ENCODE results near the gene RBBP8NL. TPM values are rescaled to one million over a fixed set of nuclear protein-coding genes. Genes with fewer than 3 reads are reported as not detected.

Gene RBBP8NL
- total RNA-seq, 1 experiment from 2014 or later, result 14.0 TPM

DNA sequence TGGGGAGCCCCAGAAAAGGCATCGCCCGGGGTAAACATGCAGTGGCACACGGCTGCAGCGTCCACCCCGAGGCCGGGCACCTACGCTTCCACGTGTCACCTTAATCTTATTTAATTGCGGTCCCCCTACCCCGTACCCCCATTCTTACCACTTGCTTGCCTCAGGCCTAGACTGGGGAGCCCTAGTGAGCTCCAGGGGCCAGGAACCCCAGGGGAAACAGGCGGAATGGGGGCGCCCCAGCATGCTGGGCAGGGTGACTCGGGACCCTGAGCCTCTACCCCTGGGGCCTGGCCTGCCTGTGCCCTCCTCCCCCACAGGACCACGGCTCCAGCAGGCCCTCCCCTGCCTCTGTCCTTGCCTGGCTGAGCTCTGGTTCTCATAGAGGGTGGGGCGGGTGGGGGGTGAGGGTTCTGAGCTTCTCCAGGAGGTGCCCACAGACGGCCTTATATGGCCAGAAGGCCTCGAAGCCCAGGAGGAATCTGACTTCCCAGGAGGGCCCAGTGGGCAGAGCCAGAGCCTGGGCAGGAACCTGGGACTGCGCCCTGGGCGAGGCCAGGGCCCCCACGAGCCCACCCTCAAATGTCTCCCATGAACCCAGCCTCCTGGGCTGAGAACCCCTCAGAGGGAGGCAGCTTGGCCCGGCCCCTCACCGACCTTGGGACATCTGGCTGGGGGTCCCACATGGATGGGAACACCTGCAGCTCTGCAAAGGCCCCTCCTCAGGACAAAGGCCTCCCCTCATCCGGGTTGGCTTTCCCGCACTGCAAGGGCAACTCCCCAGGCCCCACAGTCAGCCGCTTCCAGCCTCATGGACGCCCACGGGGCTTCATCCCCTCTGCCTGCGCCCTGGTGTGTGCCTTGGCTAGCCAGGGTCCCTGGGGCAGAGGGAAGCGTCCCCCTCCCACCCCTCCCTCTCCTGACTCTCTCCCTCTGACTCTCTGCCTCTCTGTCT lies 55.0 kb downstream of the RBBP8NL start:
- H3K79me2 ChIP-seq (ENCODE audit: low read depth), result peaks cover 3% of the 10 kb centered on the region; the same call in 1 of the 2 replicates
- ChIA-PET POLR2A (ENCODE audit: unreplicated experiment) (interaction anchor here (0.6 kb wide), 1 partner anchor 14 kb away, joined by 10 read pairs; no protein-coding TSS in a partner anchor), CTCF (interaction anchor here (0.7 kb wide), 1 partner anchor 70 kb away, joined by 5 read pairs; no protein-coding TSS in a partner anchor)
- H3K4me1 ChIP-seq (replicated peaks; ENCODE audit: insufficient read depth), result peaks cover 43% of the 10 kb centered on the region
- H3K9me3 ChIP-seq (ENCODE audit: insufficient read depth, low read depth), result no peaks in the 10 kb centered on the region
- no peaks in the 10 kb centered on the region for H3K27me3 ChIP-seq (ENCODE audit: insufficient read depth, low read depth)
- BruUV-seq (replicated peaks), result no TSS peak
- no peaks in the 10 kb centered on the region for H4K20me1 ChIP-seq (ENCODE audit: insufficient read depth)
- no peak overlapping the region for H2AFZ ChIP-seq
- DNase-seq, result no peak
- intact Hi-C loops (cut with micrococcal nuclease; ENCODE audit: unreplicated experiment), result no loop called here
- no peak overlapping the region for H3K27ac ChIP-seq
- no peaks in the 10 kb centered on the region for H3K9me2 ChIP-seq (ENCODE audit: insufficient read depth)
- no peaks in the 10 kb centered on the region for H3K36me3 ChIP-seq (ENCODE audit: low read depth)
- TF ChIP-seq EZH2 (IDR thresholded peaks at IDR 0.05; ENCODE audit: low read depth), result no peak
- TF ChIP-seq, protein P1, sequence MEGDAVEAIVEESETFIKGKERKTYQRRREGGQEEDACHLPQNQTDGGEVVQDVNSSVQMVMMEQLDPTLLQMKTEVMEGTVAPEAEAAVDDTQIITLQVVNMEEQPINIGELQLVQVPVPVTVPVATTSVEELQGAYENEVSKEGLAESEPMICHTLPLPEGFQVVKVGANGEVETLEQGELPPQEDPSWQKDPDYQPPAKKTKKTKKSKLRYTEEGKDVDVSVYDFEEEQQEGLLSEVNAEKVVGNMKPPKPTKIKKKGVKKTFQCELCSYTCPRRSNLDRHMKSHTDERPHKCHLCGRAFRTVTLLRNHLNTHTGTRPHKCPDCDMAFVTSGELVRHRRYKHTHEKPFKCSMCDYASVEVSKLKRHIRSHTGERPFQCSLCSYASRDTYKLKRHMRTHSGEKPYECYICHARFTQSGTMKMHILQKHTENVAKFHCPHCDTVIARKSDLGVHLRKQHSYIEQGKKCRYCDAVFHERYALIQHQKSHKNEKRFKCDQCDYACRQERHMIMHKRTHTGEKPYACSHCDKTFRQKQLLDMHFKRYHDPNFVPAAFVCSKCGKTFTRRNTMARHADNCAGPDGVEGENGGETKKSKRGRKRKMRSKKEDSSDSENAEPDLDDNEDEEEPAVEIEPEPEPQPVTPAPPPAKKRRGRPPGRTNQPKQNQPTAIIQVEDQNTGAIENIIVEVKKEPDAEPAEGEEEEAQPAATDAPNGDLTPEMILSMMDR (conservative IDR thresholded peaks at IDR 0.05), result no peak
- peaks cover 28% of the 10 kb centered on the region for H3F3A ChIP-seq (ENCODE audit: insufficient read depth, low read depth)
- H3K4me2 ChIP-seq, result no peak overlapping the region
- no peak overlapping the region for H3K4me3 ChIP-seq

GRCh38 chr20:62371588-62372041 lies 55.7 kb downstream of the RBBP8NL start:
- Histone ChIP-seq H3K4me1 (replicated peaks; ENCODE audit: insufficient read depth) (peaks cover 43% of the 10 kb centered on the region), H2AFZ (no peak overlapping the region), H3K79me2 (ENCODE audit: low read depth) (peaks cover 5% of the 10 kb centered on the region), H4K20me1 (ENCODE audit: insufficient read depth) (no peaks in the 10 kb centered on the region), H3K9me3 (ENCODE audit: insufficient read depth, low read depth) (no peaks in the 10 kb centered on the region), H3K27me3 (ENCODE audit: insufficient read depth, low read depth) (no peaks in the 10 kb centered on the region), H3K9me2 (ENCODE audit: insufficient read depth) (no peaks in the 10 kb centered on the region), H3F3A (ENCODE audit: insufficient read depth, low read depth) (peaks cover 28% of the 10 kb centered on the region), H3K27ac (no peak overlapping the region), H3K36me3 (ENCODE audit: low read depth) (no peaks in the 10 kb centered on the region), H3K4me3 (no peak overlapping the region), H3K4me2 (no peak overlapping the region)
- intact Hi-C loops (cut with micrococcal nuclease; ENCODE audit: unreplicated experiment), result no loop called here
- POLR2A ChIA-PET (ENCODE audit: unreplicated experiment), result interaction anchor here (0.6 kb wide), 1 partner anchor 14 kb away, joined by 10 read pairs; no protein-coding TSS in a partner anchor
- CTCF ChIA-PET, result no interaction called here
- BruUV-seq (replicated peaks), result no TSS peak
- TF ChIP-seq, protein P1 (conservative IDR thresholded peaks at IDR 0.05), result no peak
- no peak for TF ChIP-seq EZH2 (IDR thresholded peaks at IDR 0.05; ENCODE audit: low read depth)
- no peak for DNase-seq

GRCh38 chr20:62370807-62371587 lies 56.3 kb downstream of the RBBP8NL start:
- POLR2A ChIA-PET (ENCODE audit: unreplicated experiment), result interaction anchor here (1.6 kb wide), 1 partner anchor 10 kb away, joined by 6 read pairs; no protein-coding TSS in a partner anchor

More at GRCh38 chr20:62370807-62371587, 56.3 kb downstream of the RBBP8NL start:
- Histone ChIP-seq H3K27ac (peak overlapping the region; percentile 35; the same call in 1 of the 2 replicates), H3K79me2 (ENCODE audit: low read depth) (peaks cover 11% of the 10 kb centered on the region), H3K36me3 (ENCODE audit: low read depth) (no peaks in the 10 kb centered on the region), H3K4me3 (no peak overlapping the region), H2AFZ (no peak overlapping the region), H3F3A (ENCODE audit: insufficient read depth, low read depth) (peaks cover 28% of the 10 kb centered on the region), H4K20me1 (ENCODE audit: insufficient read depth) (no peaks in the 10 kb centered on the region), H3K27me3 (ENCODE audit: insufficient read depth, low read depth) (no peaks in the 10 kb centered on the region), H3K4me1 (replicated peaks; ENCODE audit: insufficient read depth) (peaks cover 43% of the 10 kb centered on the region), H3K9me3 (ENCODE audit: insufficient read depth, low read depth) (no peaks in the 10 kb centered on the region), H3K4me2 (peak overlapping the region; percentile 99), H3K9me2 (ENCODE audit: insufficient read depth) (no peaks in the 10 kb centered on the region)
- DNase-seq, result peak in 1 of 2 experiments; percentile 66
- TF ChIP-seq, protein P1 (conservative IDR thresholded peaks at IDR 0.05), result no peak
- no peak for TF ChIP-seq EZH2 (IDR thresholded peaks at IDR 0.05; ENCODE audit: low read depth)
- CTCF ChIA-PET, result interaction anchor here (2.2 kb wide), 1 partner anchor 12 kb away, joined by 8 read pairs; no protein-coding TSS in a partner anchor
- intact Hi-C loops (cut with micrococcal nuclease; ENCODE audit: unreplicated experiment), result loop anchor here (1.0 kb wide), 1 partner anchor 12 kb away; no protein-coding TSS in a partner anchor
- BruUV-seq (replicated peaks), result no TSS peak

All from PC-9 (cell line).